Cardiac fibroblast (primary cell): ENCODE results near the gene SEMA5A.

Source experiments
- DNase-seq, 2 donors: peaks; one replicate each; pipeline versions ENCODE4 v3.0.0 to v3.0.0-alpha.2; 2010; ENCODE audit warnings: low read depth in 2 of 2
- H3K4me3 ChIP-seq, 2 donors: replicated peaks in 1 of 2; 1 replicate in 1 of 2; 2 replicates in 1 of 2; pipeline ENCODE4 v1.5.1; 2011; ENCODE audit warnings: low read depth in 2 of 2, low read length in 2 of 2, mild to moderate bottlenecking in 2 of 2, moderate library complexity in 1 of 2
- TF ChIP-seq, protein P1 (sequence below): IDR thresholded peaks from one replicate; pipeline ENCODE4 v1.5.1; 2011; ENCODE audit warnings: low read depth, mild to moderate bottlenecking, low read length, inconsistent platforms

SEMA5A gene

DNA sequence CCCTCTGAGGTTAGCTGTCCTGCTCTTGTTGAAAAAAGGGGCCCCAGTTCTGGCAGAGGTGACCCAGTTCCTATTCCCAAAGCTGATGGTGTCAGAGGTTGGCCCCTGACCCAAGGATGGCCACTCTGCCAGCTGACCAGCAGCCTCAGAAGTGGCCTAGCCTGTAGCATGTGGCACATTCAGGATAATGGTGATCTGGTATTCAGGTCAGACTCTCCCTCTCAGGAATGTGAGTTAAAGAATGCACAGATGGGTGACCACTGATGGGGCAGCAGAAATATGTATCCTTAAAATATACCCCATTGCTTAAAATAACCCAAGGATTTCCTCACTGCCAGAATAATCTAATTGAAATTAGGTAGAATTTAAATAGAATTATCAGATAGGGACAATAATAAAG, 369.2 kb downstream of the SEMA5A start:
- H3K4me3 ChIP-seq = no peak overlapping the region
- TF ChIP-seq, protein P1, sequence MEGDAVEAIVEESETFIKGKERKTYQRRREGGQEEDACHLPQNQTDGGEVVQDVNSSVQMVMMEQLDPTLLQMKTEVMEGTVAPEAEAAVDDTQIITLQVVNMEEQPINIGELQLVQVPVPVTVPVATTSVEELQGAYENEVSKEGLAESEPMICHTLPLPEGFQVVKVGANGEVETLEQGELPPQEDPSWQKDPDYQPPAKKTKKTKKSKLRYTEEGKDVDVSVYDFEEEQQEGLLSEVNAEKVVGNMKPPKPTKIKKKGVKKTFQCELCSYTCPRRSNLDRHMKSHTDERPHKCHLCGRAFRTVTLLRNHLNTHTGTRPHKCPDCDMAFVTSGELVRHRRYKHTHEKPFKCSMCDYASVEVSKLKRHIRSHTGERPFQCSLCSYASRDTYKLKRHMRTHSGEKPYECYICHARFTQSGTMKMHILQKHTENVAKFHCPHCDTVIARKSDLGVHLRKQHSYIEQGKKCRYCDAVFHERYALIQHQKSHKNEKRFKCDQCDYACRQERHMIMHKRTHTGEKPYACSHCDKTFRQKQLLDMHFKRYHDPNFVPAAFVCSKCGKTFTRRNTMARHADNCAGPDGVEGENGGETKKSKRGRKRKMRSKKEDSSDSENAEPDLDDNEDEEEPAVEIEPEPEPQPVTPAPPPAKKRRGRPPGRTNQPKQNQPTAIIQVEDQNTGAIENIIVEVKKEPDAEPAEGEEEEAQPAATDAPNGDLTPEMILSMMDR = no peak
- DNase-seq = no peak

DNA sequence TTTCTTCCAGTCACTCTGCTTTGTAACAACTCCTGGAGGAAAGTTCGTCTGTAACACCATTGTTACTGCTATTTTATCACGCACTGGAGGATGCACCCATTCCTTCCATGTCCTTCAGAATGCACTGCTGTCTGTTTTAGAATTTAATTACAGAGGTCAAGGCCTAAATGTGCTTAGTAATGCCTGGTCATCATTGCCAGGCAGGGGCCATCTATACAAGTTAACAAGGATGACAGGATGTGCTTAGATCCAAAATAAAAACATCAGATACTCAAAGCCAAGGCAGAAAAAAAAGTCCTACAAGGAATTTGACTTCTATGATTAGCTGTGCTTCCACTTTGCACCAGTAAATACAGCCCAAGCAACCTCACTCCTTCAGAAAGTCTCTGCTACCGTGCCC, 371.4 kb downstream of the SEMA5A start:
- H3K4me3 ChIP-seq = no peak overlapping the region
- TF ChIP-seq, protein P1 = no peak
- DNase-seq = peak in 1 of 2 donors; percentile 59

DNA sequence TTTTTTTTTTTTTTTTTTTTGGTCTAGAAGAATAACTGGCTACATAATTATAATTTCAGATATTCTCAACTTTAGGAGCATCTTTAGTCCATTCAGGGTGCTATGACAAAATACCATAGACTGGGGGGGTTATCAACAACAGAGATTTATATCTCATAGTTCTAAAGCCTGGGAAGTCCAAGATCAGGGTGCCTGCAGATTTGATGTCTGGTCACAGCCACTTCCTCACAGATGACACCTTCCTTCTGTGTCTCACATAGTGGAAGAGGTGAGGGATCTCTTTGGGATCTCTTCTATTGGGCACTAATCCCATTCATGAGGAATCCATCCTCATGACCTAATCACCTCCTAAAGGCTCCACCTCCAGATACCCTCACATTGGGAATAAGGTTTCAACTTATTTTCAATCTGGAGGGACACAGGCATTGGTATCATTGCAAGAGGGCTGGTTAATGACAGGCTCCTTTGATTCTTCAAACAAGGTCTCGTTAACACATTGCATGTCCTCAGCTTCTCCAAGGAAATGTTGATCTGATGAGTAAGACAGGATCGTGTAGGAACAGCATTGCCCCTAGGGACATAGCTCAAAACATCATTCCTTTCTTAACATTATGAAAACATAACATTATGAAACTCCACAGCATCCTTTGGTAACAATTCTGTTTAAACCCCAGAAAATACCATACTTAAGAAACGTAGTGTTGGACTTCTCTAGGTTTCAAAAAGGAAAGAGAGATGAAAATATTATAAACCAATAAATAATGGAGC, 372.4 kb downstream of the SEMA5A start:
- no peak overlapping the region for H3K4me3 ChIP-seq
- DNase-seq = peak; percentile 77 to 96
- TF ChIP-seq, protein P1 = no peak

DNA sequence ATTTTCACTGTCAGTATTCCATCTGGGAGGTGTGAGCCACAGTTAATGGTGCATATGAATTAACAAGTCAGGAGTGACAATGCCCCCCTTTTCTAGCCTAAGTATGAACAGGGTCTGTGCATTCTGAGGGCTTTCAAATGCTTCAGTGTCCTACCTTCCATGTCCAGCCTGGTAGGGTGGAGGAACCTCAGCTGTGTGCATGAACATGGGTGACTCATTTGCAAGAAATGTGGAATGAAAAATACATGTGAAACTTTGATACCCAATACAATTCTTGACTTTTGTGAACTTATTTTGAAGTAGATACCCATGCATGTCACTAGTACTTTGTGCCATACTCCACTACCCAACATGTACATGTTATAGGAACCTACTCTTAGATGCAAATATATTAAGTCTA, 375.8 kb downstream of the SEMA5A start:
- no peak overlapping the region for H3K4me3 ChIP-seq
- peak in 1 of 2 donors; percentile 40 for DNase-seq
- TF ChIP-seq, protein P1 = no peak

DNA sequence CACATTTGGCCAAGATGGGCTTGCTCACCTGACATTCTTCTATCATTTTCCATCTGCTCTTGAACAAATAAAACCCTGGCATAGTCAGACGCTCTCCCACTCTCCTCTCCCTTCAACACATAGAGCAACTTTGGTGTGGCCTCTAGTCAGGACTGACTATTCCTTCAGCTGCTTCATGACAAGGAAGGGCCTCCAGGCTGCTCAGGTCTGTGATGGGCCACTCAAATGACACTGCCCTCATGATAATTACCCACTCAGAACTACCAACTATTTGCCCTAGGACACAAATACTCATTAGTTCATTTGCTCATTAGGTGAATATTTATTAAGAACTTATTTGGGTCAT, 376.3 kb downstream of the SEMA5A start:
- no peak for DNase-seq
- TF ChIP-seq, protein P1 = no peak
- H3K4me3 ChIP-seq = no peak overlapping the region

DNA sequence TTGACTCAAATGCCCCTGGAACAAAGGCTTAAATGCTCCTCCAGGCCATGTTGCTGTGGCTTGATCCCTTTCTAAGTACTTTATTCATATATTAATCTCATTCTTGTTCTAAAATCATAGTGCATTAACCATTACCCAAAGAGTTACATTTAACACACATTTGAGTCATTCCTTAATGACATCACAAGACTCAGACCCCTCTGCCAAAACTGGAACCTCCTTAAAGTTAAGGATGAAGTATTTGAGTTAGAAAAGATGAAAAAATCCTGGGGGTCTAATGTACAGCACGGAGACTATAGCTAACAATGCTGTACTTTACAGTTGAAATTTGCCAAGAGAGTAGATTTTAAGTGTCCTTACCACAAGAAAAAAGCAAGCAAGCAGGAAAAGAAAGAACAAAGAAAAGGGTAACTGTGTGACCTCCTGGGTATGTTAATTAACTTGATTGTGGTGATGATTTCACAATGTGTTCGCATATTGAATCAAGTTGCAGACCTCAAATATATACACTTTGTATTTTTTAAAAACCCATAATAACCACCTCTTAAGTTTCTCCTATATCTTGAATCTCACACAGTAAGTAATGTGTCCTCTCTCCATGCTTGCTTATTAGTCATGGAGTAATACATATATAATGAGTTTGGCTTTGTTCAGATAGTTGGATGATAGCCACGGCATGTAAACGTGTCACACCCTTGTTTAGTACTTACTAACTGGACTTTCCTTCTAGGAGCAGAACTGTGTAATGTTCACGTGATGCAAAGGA, 376.9 kb downstream of the SEMA5A start:
- peak; percentile 22 to 38 for DNase-seq
- no peak overlapping the region for H3K4me3 ChIP-seq
- TF ChIP-seq, protein P1 = no peak
